NOMO-1 treated with dmso at 0.1 percent for 144 hours (cell line): ENCODE data around the gene DNASE1L3.
"Not testable (repeated sequence)": the region's sequence is repeated elsewhere in the genome, so short reads cannot be mapped to it uniquely, and the experiment has no call there.

Source experiments
- DNase-seq: peaks from one replicate; lab custom pipeline; 2025; ENCODE audit not compliant: unreplicated experiment; lab: John Stamatoyannopoulos, UW

The DNASE1L3 gene

DNA sequence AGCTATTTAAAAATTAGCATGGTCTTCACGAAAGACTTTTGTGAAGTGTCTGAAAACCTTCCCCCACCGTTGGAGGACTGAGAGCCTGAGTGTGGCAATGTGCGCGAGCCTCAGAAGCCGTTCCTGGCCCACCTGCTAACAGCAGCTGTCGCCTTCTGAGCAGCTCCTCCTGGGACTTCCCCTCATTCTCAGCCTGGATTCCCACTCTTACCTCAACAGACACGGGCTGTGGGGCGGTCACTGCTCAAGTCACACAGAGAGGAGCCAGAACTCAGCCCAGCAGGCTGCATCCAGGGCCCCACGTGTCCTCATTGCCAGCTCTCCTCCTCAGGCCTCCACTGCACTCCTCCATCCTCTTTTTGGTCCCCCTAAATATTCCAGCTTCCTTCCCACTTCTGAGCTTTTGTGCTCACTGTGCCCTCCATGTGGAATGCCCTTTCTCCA, 7.8 kb downstream of the DNASE1L3 start:
- DNase-seq, result no peak

DNA sequence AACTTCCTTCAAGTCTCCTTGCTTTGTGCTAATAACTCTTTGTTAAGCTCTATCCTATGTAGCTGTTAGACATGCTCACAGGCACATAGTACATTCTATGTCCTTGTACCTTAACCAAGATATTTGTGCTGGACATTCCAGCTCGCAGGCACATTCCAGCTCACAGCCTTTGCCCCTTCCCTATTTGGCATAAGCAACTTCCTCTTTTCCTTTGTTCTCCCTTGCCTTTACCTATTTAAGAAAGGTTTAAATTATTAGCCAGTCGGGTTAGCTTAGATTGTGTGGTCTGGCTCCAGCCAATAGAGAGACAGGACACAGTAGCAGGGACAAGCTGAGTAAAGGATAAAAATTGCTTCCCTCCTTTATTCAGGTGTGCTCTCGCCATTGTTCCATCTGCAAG, 9.3 kb downstream of the DNASE1L3 start:
- DNase-seq, result not testable (repeated sequence)

DNA sequence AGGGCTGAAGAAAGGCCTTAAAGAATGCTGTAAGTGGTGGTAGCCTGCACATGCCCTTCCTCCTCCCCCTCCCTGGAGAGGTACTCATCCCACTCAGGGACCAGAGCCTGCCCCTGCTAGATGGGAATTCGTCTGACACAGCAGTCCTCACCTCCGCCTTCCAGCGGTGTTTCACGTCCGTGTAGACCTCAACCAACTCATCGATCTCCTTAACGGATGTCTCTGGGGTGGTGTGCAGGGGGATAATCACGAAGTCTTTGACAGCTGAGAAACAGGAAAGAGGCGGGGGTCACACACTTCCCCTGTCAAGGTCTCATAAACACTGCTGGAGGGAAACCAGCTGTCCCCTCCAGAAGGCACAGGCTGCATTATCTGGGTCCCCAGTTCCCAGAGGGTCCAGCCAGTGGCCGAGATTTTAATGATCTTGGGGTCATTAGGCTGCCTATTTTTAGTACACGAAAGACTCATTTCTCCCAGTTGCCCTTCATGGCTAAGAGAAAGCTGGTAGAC, 9.9 kb downstream of the DNASE1L3 start:
- no peak for DNase-seq

DNA sequence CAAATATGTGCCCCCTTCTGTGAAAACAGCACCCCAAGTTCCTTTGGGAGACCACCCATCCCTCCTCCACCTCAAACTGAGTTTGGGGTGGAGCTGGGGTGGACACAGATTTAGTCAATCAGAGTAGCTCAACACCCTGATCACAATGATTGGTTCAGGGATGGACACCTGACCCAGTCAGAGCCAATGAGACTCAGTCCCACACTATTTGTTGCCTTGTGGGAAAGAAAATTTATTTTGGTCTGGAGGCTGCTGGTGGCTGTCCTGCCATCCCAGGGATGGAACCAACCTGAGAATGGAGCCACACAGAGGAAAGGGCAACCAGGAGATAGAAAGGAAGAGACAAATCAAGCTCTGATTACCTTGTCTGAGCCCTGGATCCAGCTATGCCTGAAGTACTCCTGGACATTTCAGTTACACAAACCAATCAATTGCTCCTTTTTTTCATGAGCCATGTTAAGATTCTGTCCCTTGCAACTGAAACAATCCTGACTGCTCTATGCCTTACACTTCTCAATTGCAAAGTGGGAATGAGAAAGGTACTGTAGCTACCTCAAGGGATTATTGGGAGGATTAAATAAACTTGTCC, 10.6 kb downstream of the DNASE1L3 start:
- no peak for DNase-seq

DNA sequence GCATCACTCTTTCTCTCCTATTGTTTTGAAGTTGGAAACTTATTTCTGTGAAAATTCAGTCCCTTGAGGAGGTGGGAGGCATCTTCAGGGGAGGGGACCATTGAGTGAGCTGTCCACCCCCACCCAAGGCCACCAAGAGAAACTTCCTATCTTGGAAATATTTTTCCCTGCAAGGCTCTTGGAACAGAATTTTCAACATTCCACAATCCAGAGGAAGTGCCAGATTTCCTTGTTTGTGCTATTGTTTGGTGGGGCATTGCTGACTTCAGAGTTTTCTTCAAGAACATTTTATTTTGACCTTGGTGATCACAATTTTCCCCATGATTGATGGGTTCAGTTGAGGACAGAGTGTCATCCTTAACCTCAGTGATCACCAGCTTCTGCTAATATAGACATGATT, 12.0 kb downstream of the DNASE1L3 start:
- DNase-seq, result no peak

DNA sequence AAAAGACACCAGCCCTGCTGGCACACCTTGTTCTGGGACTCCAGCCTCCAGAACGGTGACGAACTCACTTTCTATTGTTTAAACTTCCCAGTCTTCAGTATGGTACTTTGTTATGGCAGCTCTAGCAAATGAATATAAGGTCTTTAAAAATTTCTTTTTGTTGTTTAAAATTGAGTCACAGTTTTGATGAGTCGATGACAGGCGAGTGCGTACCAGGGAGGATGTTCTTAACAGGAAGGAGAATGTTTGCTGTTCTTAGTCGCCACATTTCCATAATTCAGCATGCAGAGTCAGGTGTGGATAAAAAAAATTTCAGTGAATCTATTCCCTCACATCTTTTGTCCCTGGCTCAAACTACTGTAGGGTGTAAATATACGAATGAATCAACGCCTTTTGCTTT, 12.4 kb downstream of the DNASE1L3 start:
- DNase-seq, result no peak

DNA sequence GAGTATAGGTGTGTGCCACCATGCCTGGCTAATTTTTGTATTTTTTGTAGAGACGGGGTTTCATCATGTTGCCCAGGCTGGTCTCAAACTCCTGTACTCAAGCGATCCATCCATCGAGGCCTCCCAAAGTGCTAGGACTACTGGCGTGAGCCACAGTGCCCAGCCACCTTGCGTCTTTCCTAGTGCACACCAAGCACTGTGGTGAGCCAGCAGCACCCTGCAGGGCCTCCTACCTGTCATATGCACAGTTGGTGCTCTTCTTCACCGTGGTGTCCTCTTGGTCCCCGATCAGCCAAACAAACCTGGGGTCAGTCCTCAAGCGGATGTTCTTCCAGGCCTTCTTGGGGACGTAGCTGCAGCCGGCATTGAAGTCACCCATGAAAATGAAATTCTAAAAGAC, 13.2 kb downstream of the DNASE1L3 start:
- DNase-seq, result no peak

DNA sequence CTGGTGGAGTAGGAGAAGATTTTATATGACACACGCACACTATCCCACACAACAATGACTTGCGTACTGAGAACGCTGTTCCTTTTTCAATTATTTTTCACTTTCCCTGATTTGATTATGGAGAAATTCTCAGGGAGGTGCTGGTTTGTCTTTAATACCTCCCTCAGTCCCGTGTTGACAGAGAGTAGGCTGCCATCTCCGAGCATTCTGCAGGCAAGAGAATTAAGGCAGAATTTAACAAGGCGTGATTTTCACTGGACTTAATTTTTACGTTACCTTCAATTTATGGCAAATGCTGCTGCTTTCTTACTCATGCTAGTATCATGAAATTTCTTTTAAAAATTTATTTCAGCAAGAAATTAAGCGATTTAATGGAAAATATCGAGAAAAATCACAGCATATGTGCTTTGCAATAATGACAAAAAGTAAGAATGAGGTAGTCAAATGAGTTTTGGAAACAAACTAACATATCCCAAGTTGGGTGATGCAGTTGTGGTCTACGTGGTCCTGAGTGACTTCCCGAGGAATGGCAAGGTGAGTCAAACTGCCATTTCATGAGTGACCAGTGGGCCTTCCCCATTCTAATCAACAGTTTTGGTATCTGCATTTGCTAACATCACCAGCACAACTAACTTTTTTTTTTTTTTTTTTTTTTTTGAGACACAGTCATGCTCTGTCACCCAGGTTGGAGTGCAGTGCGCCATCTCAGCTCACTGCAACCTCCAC, 16.9 kb downstream of the DNASE1L3 start:
- DNase-seq, result no peak

DNA sequence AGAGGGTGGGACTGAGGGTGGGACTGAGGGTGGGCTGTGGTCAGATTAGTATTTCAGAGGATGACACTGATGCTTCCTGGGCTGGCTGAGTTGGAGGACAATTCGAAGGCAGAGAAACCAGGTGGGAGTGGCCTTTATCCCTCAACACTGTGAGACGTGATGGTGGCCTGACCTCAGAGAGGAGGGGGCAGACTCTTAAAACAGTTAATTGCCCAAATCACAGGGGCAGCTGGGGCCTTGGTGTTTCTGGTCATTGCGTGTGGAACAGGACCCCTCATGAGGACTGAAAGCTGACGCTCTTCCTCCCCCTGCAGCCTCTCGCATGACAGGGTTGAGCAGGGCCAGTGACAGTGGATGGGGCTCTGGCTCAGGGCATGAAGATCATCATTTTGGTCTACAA, 18.7 kb downstream of the DNASE1L3 start:
- DNase-seq, result no peak

DNA sequence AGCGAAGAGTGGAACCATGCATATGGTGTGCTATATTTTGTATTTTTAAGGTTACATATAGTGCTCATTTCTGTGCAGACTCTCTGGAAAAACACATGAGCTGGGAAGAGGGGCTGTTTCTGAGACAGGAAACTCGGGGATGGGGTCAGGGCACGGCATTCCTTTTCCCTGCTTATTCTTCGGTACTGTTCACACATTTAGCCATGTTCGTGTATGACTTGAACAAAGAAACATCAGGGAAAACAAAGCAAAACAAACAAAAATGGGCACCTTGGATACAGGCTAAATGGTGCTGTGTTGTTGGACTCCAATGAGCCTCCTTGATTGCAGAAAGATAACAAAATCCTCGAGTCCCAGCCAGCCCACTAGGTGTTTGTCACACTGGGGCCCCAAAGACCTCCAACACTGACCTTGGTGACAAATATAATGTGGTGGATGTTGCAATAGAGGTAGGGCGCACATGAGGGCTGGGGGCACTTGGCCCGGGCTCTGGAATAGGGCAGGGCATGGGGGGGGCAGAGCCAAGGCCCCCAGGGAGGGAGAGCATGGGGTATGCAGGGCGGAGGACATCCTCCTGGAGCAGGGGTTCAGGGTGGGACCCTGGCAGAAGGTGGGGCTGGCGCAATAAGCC, 19.3 kb downstream of the DNASE1L3 start:
- DNase-seq, result no peak

DNA sequence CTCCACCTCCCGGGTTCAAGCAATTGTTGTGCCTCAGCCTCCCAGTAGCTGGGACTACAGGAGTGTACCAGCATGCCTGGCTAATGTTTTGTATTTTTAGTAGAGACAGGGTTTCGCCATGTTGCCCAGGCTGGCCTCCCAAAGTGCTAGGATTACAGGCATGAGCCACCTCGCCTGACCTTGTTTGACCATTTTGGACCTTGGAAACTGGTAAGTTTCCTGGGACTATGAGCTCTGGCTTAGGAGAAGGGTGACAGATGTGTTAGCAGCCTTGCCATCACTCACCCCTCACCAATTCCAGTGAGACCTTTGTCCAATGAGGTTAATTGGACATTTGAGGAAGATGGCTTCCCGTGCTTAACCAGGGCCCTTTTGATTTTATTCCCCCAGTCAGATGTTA, 19.9 kb downstream of the DNASE1L3 start:
- DNase-seq, result no peak

DNA sequence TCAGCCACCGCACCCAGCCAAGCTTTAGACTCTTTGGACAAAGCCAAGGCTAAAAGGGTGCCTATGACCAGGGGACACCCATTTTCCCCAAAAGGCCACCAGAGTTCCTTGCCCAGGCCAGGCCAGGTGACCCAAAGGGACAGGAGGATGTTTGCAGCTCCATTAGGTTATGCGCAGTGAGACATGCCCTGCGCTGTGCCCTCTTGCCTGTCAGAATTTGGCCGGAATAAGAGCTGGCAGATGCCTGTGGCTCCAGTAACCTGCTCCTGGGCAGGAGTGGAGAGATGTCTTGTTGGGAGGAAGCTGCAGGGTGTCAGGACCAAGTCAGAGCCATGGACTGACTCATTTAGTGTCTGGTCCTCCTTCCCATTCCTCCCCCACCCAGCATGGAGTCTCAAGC, 20.5 kb downstream of the DNASE1L3 start:
- no peak for DNase-seq

DNA sequence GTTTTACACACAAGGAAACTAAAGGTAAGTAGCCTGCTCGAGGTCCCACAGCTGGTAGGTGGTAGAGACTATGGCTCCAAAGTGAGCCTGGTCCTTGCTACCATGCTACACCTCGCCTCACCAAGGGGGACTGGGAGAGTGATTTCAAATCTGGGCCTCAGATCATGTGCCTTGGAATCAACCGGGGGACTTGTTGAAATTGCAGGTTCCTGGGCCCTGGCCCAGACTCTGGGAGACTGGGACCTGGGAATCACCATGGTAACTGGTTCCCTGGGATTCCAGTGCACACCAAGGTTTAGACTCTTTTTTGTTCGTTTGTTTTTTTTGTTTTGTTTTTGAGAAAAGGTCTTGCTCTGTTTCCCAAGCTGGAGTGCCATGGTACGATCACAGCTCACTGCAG, 21.1 kb downstream of the DNASE1L3 start:
- DNase-seq, result no peak

DNA sequence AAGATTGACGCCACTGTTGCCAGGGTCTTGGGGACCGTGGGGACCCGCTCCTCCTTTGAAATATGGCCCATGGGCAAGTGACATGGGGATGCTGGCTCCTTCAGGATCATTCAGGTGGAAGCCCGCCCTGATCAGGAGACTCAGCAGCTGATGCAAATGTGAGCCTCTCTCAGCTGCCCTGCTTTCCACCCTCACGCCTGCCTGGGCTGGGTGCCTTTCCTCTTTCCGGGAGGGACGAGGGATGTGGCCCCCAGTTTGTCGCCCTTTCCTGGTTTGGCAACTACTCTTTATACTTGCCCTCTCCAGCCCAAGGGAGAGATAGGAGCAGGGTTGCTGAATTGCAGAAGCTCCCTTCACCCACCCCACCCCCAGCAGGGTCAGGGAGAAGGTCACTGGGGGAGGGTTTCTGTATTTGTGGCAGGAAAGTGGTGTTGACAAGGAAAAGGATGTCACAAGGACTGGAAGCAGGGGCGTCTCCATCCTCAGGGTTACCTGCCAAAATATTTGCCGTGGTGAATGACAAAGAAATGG, 21.8 kb downstream of the DNASE1L3 start:
- DNase-seq, result no peak

DNA sequence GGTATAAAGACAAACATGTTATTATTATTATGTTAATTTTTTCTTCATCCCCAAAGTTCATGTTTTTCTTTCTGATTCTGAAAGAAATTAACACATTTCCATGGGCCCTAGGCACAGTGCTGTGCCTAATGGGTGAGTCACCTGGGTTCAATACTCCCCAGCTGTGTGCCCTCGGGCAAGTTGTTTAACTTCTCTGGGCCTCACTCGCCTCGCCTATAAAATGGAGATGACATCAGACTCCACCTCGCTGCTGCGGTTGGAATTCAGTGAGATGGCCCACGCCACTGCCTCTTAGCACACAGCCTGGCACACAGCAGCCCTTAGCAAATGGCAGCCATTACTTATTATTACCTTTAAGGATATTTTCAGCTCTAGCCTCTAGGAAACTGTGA, 22.6 kb downstream of the DNASE1L3 start:
- no peak for DNase-seq

DNA sequence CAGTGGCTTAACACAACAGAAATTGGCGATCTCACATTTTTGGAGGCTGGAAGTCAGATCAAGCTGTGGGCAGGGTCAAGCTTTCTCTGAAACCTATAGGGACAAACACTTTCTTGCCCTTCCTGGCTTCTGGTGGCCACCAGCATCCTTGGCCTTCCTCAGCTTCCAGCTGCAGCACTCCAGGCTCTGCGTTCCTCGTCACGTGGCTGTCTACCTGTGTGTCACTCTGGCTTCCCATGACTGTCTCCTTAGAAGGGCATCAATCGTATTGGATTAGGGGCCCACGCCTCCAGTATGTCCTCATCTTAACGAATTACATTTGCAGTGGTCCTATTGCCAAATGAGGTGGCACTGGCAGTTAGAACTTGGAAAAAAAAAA, 25.8 kb downstream of the DNASE1L3 start:
- DNase-seq, result no peak

DNA sequence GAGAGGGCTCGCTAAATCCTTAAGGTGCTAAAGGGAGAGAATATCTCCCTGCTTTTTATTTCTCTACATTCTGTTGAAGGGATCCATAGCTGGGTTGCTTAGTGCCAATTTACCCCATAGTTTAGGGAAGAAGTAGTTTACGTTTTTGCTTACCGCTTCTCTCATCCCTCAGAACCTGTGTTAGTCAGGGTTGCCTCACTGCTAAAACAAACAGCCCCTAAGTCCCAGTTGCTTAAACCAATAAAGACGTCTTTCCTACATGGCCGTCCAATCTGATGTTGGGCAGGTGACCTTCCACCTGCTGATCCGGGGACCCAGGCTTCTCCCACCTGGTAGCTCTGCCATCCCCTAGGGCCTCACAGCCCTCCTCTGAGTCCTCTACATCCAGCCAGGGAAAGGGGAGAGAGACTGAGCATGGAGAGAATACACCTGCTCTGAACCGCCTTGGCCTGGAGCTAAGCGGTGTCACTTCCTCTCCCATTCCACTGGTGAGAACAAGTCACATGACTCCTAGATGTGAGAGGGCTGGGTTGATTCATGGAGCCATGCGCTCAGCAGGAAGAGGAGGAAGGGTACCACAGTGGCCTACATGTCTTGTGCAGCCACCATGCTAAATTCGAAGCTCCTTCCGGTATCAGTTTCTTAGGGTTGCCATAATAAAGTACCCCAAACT, 26.3 kb downstream of the DNASE1L3 start:
- no peak for DNase-seq

DNA sequence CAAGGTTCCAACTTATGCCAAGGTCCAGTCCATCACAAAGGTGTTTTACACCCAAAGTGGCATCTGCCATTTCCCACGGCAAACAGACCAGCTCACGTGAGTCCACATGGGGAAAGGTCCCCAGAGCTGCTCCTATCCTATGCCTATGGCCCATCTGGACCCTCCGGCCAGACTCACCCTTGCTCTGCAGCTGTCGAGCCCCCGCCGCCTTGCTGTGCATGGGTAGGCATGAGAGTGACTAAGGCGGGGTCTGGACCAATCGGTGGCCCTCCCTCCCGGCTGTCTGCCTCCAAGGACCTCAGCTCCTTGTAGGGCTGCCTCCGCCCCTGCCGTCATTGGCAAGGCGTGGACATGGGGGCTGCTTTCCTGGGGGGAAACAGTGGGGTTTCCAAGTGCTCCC, 26.9 kb downstream of the DNASE1L3 start:
- DNase-seq, result no peak

DNA sequence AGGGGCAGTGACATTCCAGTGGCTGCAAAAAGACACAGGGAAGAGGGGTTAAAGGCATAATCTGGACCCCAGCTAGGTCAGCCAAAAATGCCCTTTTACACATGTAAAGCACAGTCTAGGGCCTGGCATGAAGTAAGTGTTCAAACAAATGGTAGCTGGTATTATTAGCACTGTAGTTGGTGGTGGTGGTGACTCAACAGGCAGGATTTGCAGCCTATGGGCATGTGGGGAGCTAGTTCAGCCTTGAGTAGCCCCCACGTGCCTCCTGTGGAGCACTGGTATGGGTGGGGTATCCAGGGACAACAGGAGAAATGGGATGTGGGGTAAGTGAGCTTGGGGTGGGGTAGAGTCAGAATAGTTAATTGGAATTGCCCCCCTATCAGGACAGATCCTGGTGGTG, 27.6 kb downstream of the DNASE1L3 start:
- DNase-seq, result no peak

DNA sequence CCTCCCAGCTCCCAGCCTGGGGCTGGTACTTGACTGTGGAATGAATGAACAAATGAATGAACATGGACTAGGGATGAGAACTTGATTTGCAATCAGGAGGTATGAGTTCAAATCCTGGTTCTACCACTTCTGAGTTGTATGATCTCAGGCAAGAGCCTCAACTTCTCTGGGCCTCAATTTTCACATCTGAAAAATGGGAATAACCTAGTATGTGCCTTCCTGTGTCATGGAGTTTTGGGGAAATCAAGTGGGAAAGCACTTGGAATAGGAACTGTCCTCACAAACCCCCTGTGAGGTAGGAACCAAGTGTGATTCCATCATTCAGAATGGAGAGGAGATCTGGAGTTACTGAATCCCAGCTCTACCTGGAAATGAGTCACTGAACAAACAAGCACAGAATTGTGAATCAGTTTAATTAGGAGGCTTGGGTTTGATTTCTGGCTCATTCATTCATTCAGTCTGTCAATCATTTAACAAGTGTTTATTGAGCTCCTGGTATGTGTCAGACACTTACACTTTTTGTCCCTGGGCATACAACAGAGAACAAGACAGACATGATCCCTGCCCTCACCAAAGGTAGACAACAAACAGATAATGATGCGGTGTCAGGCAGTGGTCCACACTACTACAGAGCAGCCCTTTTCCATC, 29.7 kb downstream of the DNASE1L3 start:
- DNase-seq, result no peak
